AG04450 (cell line): Measurements from ENCODE around the gene POTEF. TPM values are rescaled to one million over a fixed set of nuclear protein-coding genes. Genes with fewer than 3 reads are reported as not detected.
"Not testable (repeated sequence)": the region's sequence is repeated elsewhere in the genome, so short reads cannot be mapped to it uniquely, and the experiment has no call there.

ENCODE experiments used
- CTCF ChIA-PET: fragments of 300-600, 350-600 bp; formaldehyde crosslinking; extraction: SDS; loops from one replicate; lab custom pipeline; 2022; ENCODE audit warnings: antibody characterized with exemption, inconsistent platforms; lab: Charles Lee
- POLR2A ChIA-PET: fragments of 350-600 bp; formaldehyde crosslinking; extraction: SDS; loops from one replicate; lab custom pipeline; 2021; ENCODE audit warnings: antibody characterized with exemption, inconsistent platforms; lab: Yijun Ruan, JAX
- DNase-seq: peaks from one replicate; pipeline ENCODE4 v3.0.0-alpha.2; 2011; ENCODE audit warnings: low read depth, low spot score
- H3K27ac ChIP-seq: one replicate; pipeline ENCODE4 v1.5.1; 2012; ENCODE audit warnings: low read depth, low read length, control low read depth
- H3K27me3 ChIP-seq: one replicate; pipeline ENCODE4 v1.6.0; 2012; ENCODE audit warnings: low read length; ENCODE audit not compliant: control insufficient read depth, insufficient read depth
- H3K4me3 ChIP-seq: 2 replicates; pipeline ENCODE4 v1.5.1; 2011; ENCODE audit warnings: mild to moderate bottlenecking, low read depth, low read length, control low read depth
- H3K9me3 ChIP-seq: 2 replicates; pipeline ENCODE4 v1.5.1; 2012; ENCODE audit warnings: low read length; ENCODE audit not compliant: control insufficient read depth, insufficient read depth
- polyA plus RNA-seq: library from polyadenylated mRNA; depleted of rRNA; stranded (reverse); fragments of >200 nt; gene quantifications from 2 replicates; pipeline ENCODE4 v1.2.3, GENCODE V29; 2011; rRNA removed
- small RNA-seq: library from RNA; depleted of rRNA; stranded (forward); fragments of <200 nt; gene quantifications from one replicate; pipeline ENCODE3, GENCODE V24; 2012; ENCODE audit warnings: low read depth; ENCODE audit not compliant: insufficient read length

Gene POTEF
- polyA plus RNA-seq, 1 experiment, result not detected

GRCh38 chr2:130048422-130048821, 80.6 kb downstream of the POTEF start:
- POLR2A ChIA-PET, H3K9me3 ChIP-seq, H3K4me3 ChIP-seq, H3K27ac ChIP-seq, CTCF ChIA-PET, H3K27me3 ChIP-seq, DNase-seq: not testable (repeated sequence)

GRCh38 chr2:130038265-130038603, 90.8 kb downstream of the POTEF start:
- DNase-seq, H3K4me3 ChIP-seq, CTCF ChIA-PET, H3K27ac ChIP-seq, POLR2A ChIA-PET, H3K9me3 ChIP-seq, H3K27me3 ChIP-seq: not testable (repeated sequence)

- POLR2A ChIA-PET, CTCF ChIA-PET, DNase-seq, H3K27me3 ChIP-seq, H3K9me3 ChIP-seq, H3K27ac ChIP-seq, H3K4me3 ChIP-seq: not testable (repeated sequence)
Measured at GRCh38 chr2:130025931-130026330, 103.1 kb downstream of the POTEF start.

Small RNA genes lying within 50 kb of the gene (small RNA-seq; reads per million reads assigned to genes)
- gene AC018865.2 (not detected), gene RNU6-1049P (not detected)

Other genes with a start within 250 kb of the POTEF start
- not detected in 2 replicates for gene RAB6C, start 149.6 kb downstream of the POTEF start, polyA plus RNA-seq
- 3.8 and 4.2 TPM in 2 replicates for gene CCDC74B, start 15.9 kb upstream of the POTEF start, polyA plus RNA-seq
- gene SMPD4, start 52.4 kb upstream of the POTEF start, polyA plus RNA-seq, result 29.5 and 29.6 TPM in 2 replicates
- gene MZT2B, start 53.0 kb upstream of the POTEF start, polyA plus RNA-seq, result 76.7 and 101 TPM in 2 replicates
- not detected in 2 replicates for gene TUBA3E, start 69.2 kb upstream of the POTEF start, polyA plus RNA-seq
- gene IMP4, start 213.7 kb upstream of the POTEF start, polyA plus RNA-seq, result 51.0 and 79.5 TPM in 2 replicates
- gene PTPN18, start 226.8 kb upstream of the POTEF start, polyA plus RNA-seq, result 10.1 and 11.6 TPM in 2 replicates